Measurements from ENCODE around the gene CADM1.

GRCh38 chr11:115515647-115516395, 11.6 kb upstream of the CADM1 start:
- TF ChIP-seq CTCF (IDR thresholded peaks at IDR 0.05; ENCODE audit: borderline replicate concordance, extremely low read depth, low read length, poor library complexity, severe bottlenecking) (no peak), EZH2 (IDR thresholded peaks at IDR 0.05; ENCODE audit: borderline replicate concordance, low read depth, low read length, severe bottlenecking) (no peak)

All from DND-41 (cell line).